GM21423 (cell line): Measurements from ENCODE around the gene DUSP22.
"Not testable (repeated sequence)": the region's sequence is repeated elsewhere in the genome, so short reads cannot be mapped to it uniquely, and the experiment has no call there.

Source experiments
- ATAC-seq: cut with Tn5 transposase; IDR thresholded peaks from one replicate; pipeline ENCODE4 v1.9.1; 2021; ENCODE audit warnings: mild to moderate bottlenecking, moderate library complexity; ENCODE audit not compliant: unreplicated experiment

Gene DUSP22

DNA sequence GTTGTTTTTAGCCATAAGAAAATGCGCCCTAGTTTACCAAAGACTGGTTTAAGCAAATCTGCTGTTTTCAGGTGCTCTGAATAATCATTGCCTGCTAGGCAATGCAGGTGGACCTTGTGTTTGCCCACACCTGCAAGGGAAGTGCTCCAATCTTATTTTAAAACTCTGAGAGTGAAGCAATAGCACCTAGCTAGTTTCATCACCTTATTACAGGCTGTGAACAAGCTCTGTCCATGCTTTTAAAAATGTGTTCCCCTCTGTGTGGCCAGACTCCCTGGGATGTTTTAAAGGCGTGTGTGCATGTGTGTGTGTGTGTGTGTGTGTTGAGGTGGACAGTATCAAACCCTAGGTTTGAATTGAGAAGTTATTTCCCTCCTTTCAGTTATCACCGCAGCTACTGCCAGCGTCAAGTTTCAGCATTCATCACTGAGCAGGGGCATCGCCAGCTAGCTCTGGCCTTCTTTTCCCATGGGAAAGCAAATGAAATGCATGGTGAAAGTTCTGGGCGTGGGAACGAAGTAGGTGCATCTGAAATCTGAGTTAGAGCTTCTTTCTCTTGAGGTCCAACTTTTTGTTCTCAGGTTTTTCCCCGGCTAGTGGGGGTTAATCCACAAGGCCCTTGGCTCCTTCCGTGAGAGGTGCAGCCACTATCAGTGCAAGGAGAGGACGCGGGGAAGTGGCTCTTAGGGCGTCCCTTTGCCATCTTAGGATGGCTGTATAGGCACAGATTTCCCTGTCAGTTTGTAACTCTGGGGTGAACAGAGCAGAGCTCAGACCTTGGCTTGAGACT lies 30.8 kb downstream of the DUSP22 start:
- ATAC-seq, result no peak

DNA sequence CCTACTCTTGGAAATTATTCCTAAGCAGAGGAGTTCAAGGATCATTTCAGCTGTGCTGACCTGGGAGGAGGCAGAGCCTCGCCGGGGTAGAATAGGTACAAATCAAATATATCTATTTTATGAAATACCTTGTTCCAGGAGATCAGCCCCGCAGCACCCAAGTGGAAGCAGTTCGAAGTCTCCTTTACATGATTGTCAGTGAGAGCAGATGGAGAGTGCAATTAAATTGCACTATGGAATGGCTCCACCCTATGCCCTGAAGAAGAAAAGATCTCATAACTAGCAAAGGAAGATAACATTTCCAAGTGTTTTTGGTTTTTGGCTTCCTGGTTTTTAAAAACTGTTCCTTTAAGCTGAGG lies 31.4 kb downstream of the DUSP22 start:
- no peak for ATAC-seq

DNA sequence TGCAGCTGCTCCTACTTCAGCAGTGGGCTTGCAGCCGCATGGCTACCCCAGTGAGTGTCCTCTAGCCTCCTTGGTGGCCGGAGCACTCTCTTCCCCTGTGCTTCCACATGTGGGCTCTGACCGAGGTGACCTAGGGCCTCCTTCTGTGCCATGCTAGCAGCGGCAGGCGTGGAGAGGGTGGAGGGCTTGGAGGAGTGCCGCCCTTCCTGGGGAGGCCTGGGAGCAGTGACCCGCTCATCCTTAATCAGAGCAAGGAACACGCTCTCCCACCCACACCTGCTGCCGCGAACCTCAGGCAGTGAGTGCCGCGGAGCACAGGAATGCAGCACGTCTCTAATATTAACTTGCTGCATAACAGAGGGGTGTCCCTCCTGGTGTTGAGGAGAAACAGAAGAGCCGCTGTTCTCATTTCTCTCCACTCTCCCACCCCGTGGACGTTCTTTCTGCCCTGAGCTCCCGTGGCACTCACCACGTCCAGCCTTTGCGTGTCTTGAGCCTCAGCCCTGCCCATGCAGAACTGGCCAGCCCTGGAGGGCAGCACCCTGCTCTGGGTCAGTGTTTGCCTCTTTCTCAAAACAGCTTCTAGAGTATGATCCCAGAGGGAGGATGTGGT lies 31.9 kb downstream of the DUSP22 start:
- ATAC-seq, result no peak

DNA sequence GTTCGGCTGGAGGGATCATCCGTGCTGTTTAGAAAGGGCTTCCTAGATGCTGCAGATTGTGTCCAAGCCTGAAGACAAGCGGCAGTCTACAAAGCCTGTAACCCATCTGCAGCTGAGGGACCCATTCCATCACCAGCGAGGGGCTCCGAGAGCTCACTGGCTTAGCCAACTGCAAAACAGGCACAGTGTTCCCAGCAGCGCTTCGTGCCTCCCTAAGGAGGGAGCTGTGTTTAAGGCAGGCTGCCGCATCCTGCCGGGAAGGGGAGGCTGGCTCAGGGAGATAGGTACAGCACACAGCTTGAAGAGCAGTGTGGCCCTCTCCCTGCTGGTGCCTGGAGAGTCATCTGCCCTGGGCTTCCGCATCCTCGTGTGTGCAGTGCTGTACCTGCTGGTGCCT lies 32.4 kb downstream of the DUSP22 start:
- no peak for ATAC-seq

DNA sequence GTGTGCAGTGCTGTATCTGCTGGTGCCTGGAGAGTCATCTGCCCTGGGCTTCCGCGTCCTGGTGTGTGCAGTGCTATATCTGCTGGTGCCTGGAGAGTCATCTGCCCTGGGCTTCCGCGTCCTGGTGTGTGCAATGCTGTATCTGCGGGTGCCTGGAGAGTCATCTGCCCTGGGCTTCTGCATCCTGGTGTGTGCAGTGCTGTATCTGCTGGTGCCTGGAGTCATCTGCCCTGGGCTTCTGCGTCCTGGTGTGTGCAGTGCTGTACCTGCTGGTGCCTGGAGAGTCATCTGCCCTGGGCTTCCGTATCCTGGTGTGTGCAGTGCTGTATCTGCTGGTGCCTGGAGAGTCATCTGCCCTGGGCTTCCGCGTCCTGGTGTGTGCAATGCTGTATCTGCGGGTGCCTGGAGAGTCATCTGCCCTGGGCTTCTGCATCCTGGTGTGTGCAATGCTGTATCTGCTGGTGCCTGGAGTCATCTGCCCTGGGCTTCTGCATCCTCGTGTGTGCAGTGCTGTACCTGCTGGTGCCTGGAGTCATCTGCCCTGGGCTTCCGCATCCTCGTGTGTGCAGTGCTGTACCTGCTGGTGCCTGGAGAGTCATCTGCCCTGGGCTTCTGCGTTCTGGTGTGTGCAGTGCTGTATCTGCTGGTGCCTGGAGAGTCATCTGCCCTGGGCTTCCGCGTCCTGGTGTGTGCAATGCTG lies 33.0 kb downstream of the DUSP22 start:
- ATAC-seq, result not testable (repeated sequence)

DNA sequence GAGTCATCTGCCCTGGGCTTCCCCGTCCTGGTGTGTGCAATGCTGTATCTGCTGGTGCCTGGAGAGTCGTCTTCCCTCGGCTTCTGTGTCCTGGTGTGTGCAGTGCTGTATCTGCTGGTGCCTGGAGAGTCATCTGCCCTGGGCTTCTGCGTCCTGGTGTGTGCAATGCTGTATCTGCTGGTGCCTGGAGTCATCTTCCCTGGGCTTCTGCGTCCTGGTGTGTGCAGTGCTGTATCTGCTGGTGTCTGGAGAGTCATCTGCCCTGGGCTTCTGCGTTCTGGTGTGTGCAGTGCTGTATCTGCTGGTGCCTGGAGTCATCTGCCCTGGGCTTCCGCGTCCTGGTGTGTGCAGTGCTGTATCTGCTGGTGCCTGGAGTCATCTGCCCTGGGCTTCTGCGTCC lies 33.8 kb downstream of the DUSP22 start:
- ATAC-seq, result not testable (repeated sequence)

DNA sequence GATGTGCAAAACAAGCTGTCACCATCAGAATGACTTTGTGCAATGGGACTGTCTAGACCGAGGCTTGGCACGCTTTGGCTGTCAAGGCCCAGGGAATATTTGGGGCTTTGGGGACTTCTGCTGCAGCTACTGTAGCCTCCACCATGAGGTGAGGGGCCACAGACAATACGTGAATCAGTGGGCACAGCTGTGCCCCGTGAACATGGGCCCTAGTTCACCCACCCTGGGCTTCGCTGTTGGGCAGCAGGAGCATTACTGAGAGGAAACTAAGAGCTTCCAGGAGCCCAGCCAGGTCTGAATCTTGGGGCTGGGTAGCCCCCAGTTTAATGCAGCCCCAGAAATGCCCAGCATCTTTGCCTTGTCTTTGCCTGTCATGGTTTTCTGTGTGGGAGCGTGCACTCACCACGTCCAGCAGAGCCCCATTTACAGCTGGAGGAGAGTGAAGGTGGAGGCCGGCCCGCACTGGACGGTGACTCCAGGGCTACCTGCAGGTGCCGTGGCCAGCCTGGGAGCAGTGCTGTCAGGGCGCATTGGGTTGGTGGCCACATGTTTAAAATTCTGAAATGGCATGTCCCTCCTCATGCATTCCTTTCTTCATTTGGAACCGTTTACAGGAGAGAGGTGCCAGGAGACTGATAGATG lies 34.7 kb downstream of the DUSP22 start:
- no peak for ATAC-seq

DNA sequence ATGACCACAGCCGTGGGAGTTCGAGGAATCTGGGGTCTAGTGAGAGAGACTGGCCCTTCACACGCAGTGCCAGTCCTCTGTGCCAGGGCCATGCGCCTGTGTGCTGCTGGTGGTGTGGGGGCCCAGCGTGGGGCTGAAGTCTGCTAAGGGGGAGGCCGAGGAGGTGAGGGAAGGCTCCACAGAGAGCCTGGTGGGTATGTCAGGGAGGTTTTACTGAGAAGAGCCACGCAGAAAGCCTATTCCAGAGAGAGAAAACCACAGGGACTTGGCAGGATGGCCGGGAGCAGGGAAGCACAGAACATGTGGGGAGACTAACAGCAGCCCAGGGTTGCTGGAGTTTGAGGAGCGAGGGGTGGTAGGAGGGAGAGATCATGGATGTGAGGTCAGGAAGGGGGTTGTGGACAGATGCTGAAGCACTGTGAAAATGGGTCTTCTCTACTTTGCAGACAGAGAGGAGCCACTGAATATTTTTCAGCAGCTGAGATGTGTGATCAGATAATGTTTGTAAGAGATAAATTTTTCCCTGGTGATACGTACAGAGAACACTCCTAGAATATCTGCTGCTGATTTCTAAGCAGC lies 35.3 kb downstream of the DUSP22 start:
- no peak for ATAC-seq

DNA sequence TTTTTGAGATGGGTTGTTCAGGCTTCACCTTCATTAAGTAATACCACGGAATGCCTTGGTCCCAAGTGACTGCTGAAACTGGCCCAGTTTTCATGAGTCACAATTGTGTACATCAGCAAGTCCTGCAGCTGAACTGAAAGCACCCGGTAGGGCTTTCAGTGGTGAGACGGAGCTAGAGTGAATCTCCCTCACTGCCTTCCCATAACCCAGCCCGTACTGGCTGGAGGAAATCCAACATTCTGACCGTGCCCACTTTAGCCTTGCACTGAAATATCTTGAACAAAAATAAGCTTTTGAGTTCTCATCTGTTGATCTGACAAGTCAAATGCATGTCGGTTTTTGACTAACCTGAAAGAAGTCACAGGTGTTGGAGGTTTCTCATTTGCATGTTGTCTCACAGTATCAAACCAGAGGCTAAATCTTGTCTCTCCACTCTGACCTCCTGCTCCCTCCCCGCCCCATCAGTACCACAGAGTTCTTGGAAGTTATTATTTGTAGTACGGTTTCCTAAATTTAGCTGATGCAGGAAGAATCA lies 35.9 kb downstream of the DUSP22 start:
- peak; percentile 68 for ATAC-seq

DNA sequence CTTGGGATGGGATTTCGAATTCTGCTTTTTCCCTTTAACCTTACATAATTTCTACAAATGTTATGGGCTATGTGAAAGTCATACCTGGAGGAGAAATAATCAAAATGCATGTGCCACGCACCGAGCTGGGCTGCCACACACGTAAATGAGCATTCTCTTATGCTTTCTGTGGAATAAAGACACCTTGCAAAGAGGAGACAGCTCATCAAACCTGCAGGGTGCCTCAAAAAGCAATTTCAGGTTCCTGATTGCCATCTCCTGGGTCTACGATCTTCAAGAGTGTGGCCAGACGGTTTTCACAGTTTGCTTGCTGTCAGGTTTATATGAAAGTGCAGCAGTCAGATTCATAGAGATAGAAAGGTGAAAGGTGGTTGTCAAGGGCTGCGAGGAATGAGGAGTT lies 36.6 kb downstream of the DUSP22 start:
- no peak for ATAC-seq

DNA sequence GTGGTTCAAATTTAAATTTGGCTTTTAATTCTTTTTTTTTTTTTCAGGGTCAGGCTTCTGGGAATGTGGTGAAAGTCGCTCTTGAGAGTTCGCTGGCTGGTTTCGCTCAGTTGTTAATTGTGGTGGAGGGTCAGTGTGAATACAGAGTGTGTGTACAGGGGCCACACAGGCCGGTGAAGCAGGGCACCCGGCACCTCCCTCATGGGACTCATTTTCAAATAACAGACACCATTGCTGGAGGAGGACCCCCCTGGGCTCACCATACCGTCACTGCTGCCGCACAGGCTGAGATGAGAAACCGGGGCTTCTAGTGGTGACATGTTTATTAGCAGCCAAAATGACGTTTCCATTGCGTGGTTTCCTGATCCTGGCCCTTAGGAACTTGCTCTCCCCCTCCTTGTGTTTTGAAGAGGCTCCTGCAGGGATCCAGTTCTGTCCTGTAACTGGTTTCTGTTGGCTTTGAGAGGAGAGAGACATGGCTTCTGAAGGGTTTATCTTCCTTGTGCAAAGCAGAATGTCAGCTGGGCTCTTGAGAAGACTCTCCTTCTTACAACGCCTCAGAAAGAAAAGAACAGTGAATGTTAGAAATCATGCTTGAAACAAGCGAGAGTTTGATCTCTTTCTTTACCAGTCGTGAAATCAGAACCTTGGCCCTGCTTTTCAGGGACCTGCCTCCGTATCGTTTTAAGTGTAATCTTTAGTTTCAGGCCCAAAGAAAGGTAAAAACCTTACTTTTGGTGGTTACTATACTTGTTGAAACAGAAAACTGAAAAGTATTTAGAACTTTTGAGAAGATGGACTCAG lies 37.8 kb downstream of the DUSP22 start:
- ATAC-seq, result no peak

DNA sequence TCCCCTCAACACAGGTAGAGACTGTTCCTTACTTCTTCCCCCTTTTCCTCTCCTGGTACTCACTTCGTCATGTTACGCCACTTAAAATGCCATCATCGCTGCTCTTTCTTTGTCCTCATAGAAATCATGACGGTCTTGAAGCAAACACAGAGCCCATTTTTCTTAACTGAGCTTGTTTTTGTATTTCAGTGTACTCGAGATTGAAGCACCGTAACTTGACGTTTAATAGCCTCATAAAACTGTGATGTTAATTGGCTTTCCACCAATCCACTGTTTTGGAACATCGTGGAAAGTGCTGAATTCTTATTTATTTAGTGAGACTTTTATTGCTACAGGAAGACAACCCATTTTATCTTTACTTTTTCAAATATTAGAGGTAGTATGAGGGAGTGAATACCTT lies 38.7 kb downstream of the DUSP22 start:
- ATAC-seq, result no peak

DNA sequence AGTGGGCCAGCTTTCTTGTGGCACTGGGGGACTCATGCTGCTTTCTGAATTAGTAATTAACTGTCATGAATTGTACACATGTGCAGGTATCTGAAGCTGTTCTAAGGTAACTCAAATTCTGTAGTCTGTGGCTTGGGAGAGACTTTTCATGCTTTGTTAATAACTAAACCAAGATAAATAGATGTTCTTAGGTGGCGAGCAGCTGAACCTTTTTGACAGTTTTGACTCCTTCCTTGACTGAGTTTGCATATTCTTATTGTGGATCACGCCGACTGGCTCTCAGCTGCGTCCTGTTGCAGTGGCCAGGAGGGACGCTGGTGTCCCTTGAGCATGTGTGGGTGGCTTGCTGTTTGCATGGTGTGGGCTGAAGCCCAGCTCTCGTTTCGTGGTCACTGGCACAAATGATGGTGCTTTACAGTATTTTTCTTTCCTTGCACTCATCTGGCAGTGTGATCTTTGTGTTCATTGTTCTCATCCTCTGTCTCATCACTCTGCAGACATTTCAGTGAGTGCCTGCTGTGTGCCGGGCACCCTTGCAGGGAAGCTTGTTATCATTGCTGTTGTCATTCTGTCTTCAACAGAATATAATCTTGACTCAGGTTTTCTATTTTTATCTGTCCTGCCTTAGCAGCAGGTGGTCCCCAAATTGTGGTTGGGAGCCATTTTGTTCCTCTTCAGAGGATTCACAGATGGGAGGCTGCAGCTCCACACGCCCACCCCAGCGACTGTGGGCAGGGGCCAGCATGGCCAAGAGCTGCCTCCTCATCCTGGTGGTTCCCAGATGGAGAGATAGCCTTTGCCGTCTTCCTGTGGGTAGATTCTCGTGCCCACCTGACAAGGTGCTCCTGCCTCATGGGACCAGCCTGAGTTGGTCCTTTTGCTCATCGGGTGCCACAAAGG lies 39.6 kb downstream of the DUSP22 start:
- peak; percentile 50 for ATAC-seq

DNA sequence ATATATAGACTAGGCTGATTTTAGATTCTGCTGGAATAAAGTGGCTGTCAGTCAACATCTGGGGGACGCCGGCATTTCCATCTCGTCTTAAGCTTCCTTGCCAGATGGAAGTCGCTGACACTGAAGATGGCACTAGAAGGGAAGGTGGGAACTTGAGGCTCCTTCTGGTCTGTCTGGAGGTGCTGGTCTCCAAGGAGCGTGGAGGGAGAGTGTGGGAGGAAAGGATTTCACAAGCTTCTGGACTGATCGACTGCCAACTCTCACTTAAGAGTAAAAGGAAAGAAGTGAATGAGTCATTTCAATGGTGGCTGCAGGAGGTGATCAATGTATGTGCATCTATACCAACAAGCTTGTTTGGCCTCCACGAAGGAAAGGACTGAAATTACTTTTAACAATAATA lies 40.4 kb downstream of the DUSP22 start:
- ATAC-seq, result no peak

DNA sequence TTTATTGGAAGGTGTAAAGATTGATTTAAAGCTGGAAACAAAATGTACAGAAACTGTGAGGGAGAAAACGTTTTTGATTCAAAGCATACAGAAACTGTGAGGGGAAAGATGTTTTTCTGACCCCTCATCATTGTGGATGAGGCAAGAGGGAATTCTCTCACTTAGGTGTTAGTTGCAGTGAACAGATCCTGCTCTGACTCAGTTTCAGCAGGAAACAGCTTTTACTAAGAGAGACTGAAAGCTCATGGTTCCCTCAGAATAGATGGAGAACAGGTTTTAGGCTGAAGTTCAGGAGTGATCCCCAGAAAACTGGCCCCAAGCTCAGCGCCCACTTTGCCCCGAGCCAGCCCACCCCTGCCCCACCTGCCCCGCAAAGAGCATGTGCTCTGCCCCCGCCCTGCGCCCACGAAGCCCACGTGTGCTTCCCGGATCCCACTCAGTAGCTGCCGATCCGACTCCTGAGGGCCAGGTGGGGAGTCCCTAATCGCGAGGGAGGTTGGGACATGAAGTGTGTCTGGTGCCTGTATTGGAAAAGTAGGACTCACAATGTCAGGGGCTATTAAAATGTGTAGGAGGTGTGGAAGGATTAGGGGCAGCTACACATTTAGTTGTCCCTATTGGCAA lies 41.2 kb downstream of the DUSP22 start:
- no peak for ATAC-seq

DNA sequence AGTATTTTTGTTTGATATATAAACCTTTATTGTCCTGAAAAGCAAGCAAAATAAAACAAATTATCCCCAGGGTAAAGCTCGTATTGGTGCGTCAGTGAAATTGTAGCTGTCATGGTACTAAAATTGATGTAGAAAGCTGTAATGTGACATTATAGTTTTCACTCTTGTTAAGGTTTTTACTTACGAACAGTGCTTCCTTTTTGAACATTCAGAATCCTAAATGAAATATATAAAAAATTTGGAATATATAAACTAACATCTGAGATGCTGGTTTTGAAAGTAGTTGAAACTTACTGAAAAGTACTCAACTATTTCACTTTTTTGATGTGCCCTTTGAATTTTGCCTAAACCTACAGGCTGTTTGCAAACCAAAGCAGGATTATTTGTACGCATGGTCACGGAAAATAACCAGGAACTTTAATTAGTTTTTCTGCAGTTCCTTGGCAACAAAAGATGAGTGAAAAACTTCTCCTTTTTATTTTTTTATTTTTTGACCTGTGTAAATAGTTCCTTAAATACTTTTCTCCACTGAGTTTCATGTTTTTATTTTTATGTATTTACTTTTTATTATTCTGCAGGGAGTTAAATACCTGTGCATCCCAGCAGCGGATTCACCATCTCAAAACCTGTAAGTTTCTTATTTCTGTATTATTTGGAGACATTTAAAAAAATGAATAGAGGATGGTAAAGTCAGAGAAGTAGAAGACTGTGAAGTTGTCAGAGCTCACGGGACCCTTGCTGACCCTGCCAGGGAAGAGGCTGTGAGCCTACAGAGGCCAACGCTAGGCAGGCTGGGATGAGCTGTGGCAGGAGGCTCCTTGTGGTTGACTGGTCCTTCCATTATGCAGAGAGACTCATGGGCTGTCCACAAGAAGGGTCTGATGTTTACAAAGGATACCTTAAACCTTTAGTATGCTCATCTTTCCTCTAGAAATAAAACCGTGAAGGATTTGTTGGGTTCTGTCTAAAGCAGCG lies 42.5 kb downstream of the DUSP22 start:
- no peak for ATAC-seq

DNA sequence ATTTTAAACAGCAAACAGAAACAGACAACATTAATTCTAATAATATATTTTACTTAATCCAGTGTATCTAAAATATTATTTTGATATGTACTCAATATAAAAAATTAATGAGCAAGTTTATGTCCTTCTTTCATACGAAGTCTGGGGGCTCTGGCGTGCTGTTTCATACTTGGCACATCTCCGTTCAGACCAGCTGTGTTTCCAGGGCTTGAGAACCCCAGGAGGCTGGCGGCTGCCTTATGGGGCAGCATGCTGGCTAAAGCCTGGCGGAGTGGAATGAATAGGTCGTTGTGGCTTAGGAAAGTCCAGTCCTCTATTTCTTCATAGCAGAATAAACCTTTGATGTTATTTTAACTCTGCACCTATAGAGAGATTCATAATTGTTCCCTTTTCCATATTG lies 43.3 kb downstream of the DUSP22 start:
- no peak for ATAC-seq
